ENCODE measurements around the gene ALAS1. TPM values are rescaled to one million over a fixed set of nuclear protein-coding genes. Genes with fewer than 3 reads are reported as not detected.

ALAS1 gene
- total RNA-seq, 2 experiments from 2014 or later = 34.4 to 43.6 TPM

DNA sequence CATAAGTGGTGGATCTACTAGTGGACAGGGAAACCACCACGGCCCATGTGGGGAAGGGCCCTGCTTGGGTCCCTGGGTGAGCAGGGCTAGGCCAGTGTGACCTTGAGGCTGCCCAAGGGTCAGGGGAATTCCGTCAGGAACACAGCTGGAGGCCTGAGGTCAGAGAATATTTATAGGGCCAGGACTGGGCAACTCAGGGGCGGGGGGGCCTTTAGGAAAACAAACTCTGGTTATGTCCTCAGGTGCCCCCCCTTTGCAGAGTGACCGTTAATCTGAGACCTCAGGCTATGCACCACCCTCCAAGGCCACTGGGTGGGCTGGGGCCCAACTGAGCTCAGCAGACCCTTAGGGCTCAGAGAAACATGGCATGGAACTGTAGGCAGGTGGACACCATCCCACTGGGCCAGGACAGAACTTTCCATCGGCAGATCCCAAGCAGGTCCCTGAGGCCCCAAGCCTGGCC, 38.5 kb downstream of the ALAS1 start:
- BruUV-seq (replicated peaks) = no TSS peak
- no peaks in the 10 kb centered on the region for H3K9me3 ChIP-seq (ENCODE audit: low read length)
- H3K4me1 ChIP-seq (ENCODE audit: insufficient read depth, low read length, poor library complexity, severe bottlenecking) = peaks cover 30% of the 10 kb centered on the region
- peaks cover 20% of the 10 kb centered on the region; the same call in 1 of the 2 replicates for H3K36me3 ChIP-seq (ENCODE audit: insufficient read depth, low read length)
- ChIA-PET CTCF (ENCODE audit: unreplicated experiment) (interaction anchor here (2.8 kb wide), 1 partner anchor 11 kb away, joined by 8 read pairs; the partner anchor contains the start of gene TLR9), POLR2A (interaction anchor here (0.6 to 2.8 kb wide), 3 partner anchors 11 to 16 kb away, joined by 3 to 27 read pairs (median 4); partner anchors contain the start of gene TLR9)
- H3K27ac ChIP-seq (ENCODE audit: low read depth, low read length, poor library complexity, severe bottlenecking) = no peak overlapping the region
- H2AFZ ChIP-seq (ENCODE audit: low read length) = no peak overlapping the region
- DNase-seq (ENCODE audit: low spot score) = no peak
- H3K79me2 ChIP-seq (ENCODE audit: insufficient read depth, low read depth, low read length) = peaks cover 22% of the 10 kb centered on the region; the same call in 1 of the 2 replicates
- no peaks in the 10 kb centered on the region for H3K9me2 ChIP-seq (ENCODE audit: insufficient read depth, low read length)
- intact Hi-C loops (cut with micrococcal nuclease; ENCODE audit: unreplicated experiment) = no loop called here
- no peaks in the 10 kb centered on the region for H4K20me1 ChIP-seq (ENCODE audit: insufficient read depth, low read length)
- peak overlapping the region; percentile 73; the same call in 1 of the 2 replicates for H3K4me2 ChIP-seq (ENCODE audit: low read length)
- no peak overlapping the region for H3K4me3 ChIP-seq (ENCODE audit: low read depth, low read length, poor library complexity, severe bottlenecking)
- no peak for TF ChIP-seq EZH2phosphoT487 (IDR thresholded peaks at IDR 0.05; ENCODE audit: borderline replicate concordance, low read depth, low read length)
- TF ChIP-seq, protein P1, sequence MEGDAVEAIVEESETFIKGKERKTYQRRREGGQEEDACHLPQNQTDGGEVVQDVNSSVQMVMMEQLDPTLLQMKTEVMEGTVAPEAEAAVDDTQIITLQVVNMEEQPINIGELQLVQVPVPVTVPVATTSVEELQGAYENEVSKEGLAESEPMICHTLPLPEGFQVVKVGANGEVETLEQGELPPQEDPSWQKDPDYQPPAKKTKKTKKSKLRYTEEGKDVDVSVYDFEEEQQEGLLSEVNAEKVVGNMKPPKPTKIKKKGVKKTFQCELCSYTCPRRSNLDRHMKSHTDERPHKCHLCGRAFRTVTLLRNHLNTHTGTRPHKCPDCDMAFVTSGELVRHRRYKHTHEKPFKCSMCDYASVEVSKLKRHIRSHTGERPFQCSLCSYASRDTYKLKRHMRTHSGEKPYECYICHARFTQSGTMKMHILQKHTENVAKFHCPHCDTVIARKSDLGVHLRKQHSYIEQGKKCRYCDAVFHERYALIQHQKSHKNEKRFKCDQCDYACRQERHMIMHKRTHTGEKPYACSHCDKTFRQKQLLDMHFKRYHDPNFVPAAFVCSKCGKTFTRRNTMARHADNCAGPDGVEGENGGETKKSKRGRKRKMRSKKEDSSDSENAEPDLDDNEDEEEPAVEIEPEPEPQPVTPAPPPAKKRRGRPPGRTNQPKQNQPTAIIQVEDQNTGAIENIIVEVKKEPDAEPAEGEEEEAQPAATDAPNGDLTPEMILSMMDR (conservative IDR thresholded peaks at IDR 0.05; ENCODE audit: low read length) = no peak

DNA sequence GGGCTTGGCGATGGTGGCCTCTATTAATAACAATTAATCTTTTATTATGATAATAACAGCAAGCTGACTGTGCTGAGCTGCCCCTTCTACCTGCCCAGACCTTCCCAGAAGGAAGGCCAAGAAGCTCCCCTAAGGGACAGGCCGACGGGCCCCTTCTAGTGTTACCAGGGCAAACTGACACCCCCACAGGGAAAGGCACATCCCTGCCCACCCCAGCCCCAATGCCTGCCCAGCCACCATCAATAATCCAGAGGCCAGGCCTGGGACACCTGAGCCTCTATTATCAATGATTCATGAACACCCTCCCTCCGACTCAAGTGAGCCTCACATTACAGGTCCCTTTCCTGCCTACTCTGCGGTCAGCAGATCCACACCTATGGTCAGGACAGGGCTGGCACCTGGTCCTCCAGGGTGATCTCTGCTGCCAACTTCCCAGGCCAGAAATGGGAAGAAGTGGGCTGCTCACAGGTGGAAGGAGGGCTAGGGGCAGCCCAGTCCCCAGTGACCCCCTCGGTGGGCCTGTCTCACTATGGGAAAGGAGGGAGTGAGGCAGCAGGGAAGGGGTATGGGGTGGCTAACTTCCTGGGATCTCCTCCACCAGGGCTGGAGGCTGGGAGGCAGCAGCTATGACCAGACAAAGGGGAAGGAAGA, 39.2 kb downstream of the ALAS1 start:
- intact Hi-C loops (cut with micrococcal nuclease; ENCODE audit: unreplicated experiment) = no loop called here
- H3K79me2 ChIP-seq (ENCODE audit: insufficient read depth, low read depth, low read length) = peaks cover 22% of the 10 kb centered on the region; the same call in 1 of the 2 replicates
- H3K4me2 ChIP-seq (ENCODE audit: low read length) = peak overlapping the region; percentile 73
- peak overlapping the region; percentile 81 for H3K4me3 ChIP-seq (ENCODE audit: low read depth, low read length, poor library complexity, severe bottlenecking)
- no peaks in the 10 kb centered on the region for H3K9me2 ChIP-seq (ENCODE audit: insufficient read depth, low read length)
- H3K36me3 ChIP-seq (ENCODE audit: insufficient read depth, low read length) = peaks cover 17% of the 10 kb centered on the region; the same call in 1 of the 2 replicates
- no peak for TF ChIP-seq EZH2phosphoT487 (IDR thresholded peaks at IDR 0.05; ENCODE audit: borderline replicate concordance, low read depth, low read length)
- TF ChIP-seq, protein P1 (conservative IDR thresholded peaks at IDR 0.05; ENCODE audit: low read length) = no peak
- H3K4me1 ChIP-seq (ENCODE audit: insufficient read depth, low read length, poor library complexity, severe bottlenecking) = peaks cover 29% of the 10 kb centered on the region
- no TSS peak for BruUV-seq (replicated peaks)
- POLR2A ChIA-PET = interaction anchor here (0.6 to 2.8 kb wide), 6 partner anchors 11 to 85 kb away, joined by 3 to 27 read pairs (median 3); partner anchors contain the start of gene TLR9
- H3K9me3 ChIP-seq (ENCODE audit: low read length) = no peaks in the 10 kb centered on the region
- H4K20me1 ChIP-seq (ENCODE audit: insufficient read depth, low read length) = no peaks in the 10 kb centered on the region
- no peak overlapping the region for H3K27ac ChIP-seq (ENCODE audit: low read depth, low read length, poor library complexity, severe bottlenecking)
- H2AFZ ChIP-seq (ENCODE audit: low read length) = no peak overlapping the region
- no peak for DNase-seq (ENCODE audit: low spot score)
- CTCF ChIA-PET (ENCODE audit: unreplicated experiment) = interaction anchor here (2.8 kb wide), 1 partner anchor 12 kb away, joined by 8 read pairs; the partner anchor contains the start of gene TLR9

All from OCI-LY7 (cell line).